Ramos (cell line): ENCODE results near the gene IL3RA.
"Not testable (repeated sequence)": the region's sequence is repeated elsewhere in the genome, so short reads cannot be mapped to it uniquely, and the experiment has no call there.

Source experiments
- in situ Hi-C: fragments of 300-500 bp; cut with MboI; formaldehyde crosslinking; loops from one replicate; pipeline ENCODE4 v1.14.3; 2022; ENCODE audit warnings: low sequenced_read_pairs; ENCODE audit not compliant: unreplicated experiment

The IL3RA gene

GRCh38 chrX:1397001-1397400, 60.4 kb downstream of the IL3RA start:
- in situ Hi-C loops: no loop called here

GRCh38 chrX:1397441-1398270, 61.1 kb downstream of the IL3RA start:
- in situ Hi-C loops: no loop called here

GRCh38 chrX:1398431-1399340, 62.1 kb downstream of the IL3RA start:
- in situ Hi-C loops: no loop called here

GRCh38 chrX:1400049-1400448, 63.5 kb downstream of the IL3RA start:
- in situ Hi-C loops: no loop called here

GRCh38 chrX:1400742-1401471, 64.3 kb downstream of the IL3RA start:
- in situ Hi-C loops: no loop called here

- in situ Hi-C loops: no loop called here
Measured at GRCh38 chrX:1401611-1402430, 65.2 kb downstream of the IL3RA start.

GRCh38 chrX:1403228-1403627, 66.6 kb downstream of the IL3RA start:
- in situ Hi-C loops: no loop called here

- in situ Hi-C loops: not testable (repeated sequence)
Measured at GRCh38 chrX:1403867-1404266, 67.3 kb downstream of the IL3RA start.

- in situ Hi-C loops: not testable (repeated sequence)
Measured at GRCh38 chrX:1405769-1406168, 69.2 kb downstream of the IL3RA start.

- in situ Hi-C loops: no loop called here
Measured at GRCh38 chrX:1407035-1407434, 70.5 kb downstream of the IL3RA start.

- in situ Hi-C loops: no loop called here
Measured at GRCh38 chrX:1411326-1411725, 74.7 kb downstream of the IL3RA start.

GRCh38 chrX:1412551-1413161, 76.1 kb downstream of the IL3RA start:
- in situ Hi-C loops: no loop called here

- in situ Hi-C loops: no loop called here
Measured at GRCh38 chrX:1416327-1416784, 79.8 kb downstream of the IL3RA start.

- in situ Hi-C loops: no loop called here
Measured at GRCh38 chrX:1416965-1417760, 80.6 kb downstream of the IL3RA start.

- in situ Hi-C loops: no loop called here
Measured at GRCh38 chrX:1417921-1418771, 81.6 kb downstream of the IL3RA start.

- in situ Hi-C loops: no loop called here
Measured at GRCh38 chrX:1418901-1419544, 82.4 kb downstream of the IL3RA start.
